HEK293T (cell line): Measurements from ENCODE around the gene SOAT2.

ENCODE experiments used
- BHLHE40 ChIP-seq: fragments of 450-650 bp; IDR thresholded peaks from 2 replicates; pipeline ENCODE4 v1.6.1; 2016; ENCODE audit warnings: mild to moderate bottlenecking, moderate library complexity, borderline replicate concordance
- ELF4 ChIP-seq: fragments of 450-650 bp; IDR thresholded peaks from 2 replicates; pipeline ENCODE4 v1.6.1; 2017; ENCODE audit warnings: antibody characterized with exemption
- FOXA1 ChIP-seq: fragments of 450-650 bp; IDR thresholded peaks from 2 replicates; pipeline ENCODE4 v1.6.1; 2016; ENCODE audit warnings: mild to moderate bottlenecking
- FOXK2 ChIP-seq: fragments of 450-650 bp; IDR thresholded peaks from 2 replicates; pipeline ENCODE4 v1.6.1; 2016; ENCODE audit warnings: mild to moderate bottlenecking
- L3MBTL2 ChIP-seq: fragments of 450-650 bp; conservative IDR thresholded peaks from 2 replicates; pipeline ENCODE4 v1.6.1; 2016; ENCODE audit warnings: mild to moderate bottlenecking
- NFRKB ChIP-seq: fragments of 450-650 bp; IDR thresholded peaks from 2 replicates; pipeline ENCODE4 v1.6.1; 2016; ENCODE audit warnings: mild to moderate bottlenecking, moderate library complexity
- PKNOX1 ChIP-seq: fragments of 450-650 bp; IDR thresholded peaks from 2 replicates; pipeline ENCODE4 v1.6.1; 2016
- TARDBP ChIP-seq: fragments of 450-650 bp; IDR thresholded peaks from 2 replicates; pipeline ENCODE4 v1.6.1; 2016

GRCh38 chr12:53169644-53170043 is 66.4 kb downstream of the SOAT2 start:
- TF ChIP-seq L3MBTL2 (no peak), FOXK2 (no peak), PKNOX1 (no peak), ELF4 (no peak), TARDBP (no peak), BHLHE40 (no peak), NFRKB (no peak), FOXA1 (no peak)
